ENCODE results near the gene CRYBG1. TPM values are rescaled to one million over a fixed set of nuclear protein-coding genes. Genes with fewer than 3 reads are reported as not detected.

The CRYBG1 gene
- total RNA-seq, 1 experiment from 2014 or later: 19.9 TPM

DNA sequence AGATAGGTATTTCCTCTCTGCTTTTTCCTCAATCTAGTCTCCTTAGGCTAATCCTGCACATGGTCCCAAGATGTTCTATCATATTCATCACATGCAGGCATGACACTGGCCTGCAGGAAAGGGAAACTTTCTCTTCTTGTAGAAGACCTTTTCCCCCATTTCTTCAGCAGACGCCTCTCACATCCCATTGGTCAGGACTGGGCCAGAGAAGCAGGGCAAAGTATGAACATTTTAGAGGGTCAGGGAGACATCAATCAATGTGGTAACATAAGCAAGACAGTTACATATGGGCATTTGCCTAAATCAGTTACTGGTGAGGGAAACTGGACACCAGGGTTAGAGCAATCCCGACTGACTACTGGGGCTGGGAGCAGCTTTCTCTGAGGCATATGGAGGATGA, 90.1 kb downstream of the CRYBG1 start:
- intact Hi-C loops (cut with micrococcal nuclease): no loop called here
- no peaks in the 10 kb centered on the region for H3K4me1 ChIP-seq (ENCODE audit: insufficient read depth, low read length)
- no peak overlapping the region for H3K4me3 ChIP-seq (ENCODE audit: low read length)
- H3K27me3 ChIP-seq (ENCODE audit: low read length): no peaks in the 10 kb centered on the region
- H3K4me2 ChIP-seq (ENCODE audit: low read length): no peak overlapping the region
- ChIA-PET POLR2A (ENCODE audit: unreplicated experiment) (no interaction called here), CTCF (no interaction called here)
- no peak for TF ChIP-seq CTCF (conservative IDR thresholded peaks at IDR 0.05; ENCODE audit: low read depth, low read length)
- no peak for TF ChIP-seq EZH2phosphoT487 (IDR thresholded peaks at IDR 0.05; ENCODE audit: borderline replicate concordance, low read length)
- no peak for TF ChIP-seq EZH2 (IDR thresholded peaks at IDR 0.05; ENCODE audit: low read length, unreplicated experiment)
- H3K27ac ChIP-seq (ENCODE audit: low read length): no peak overlapping the region
- no peaks in the 10 kb centered on the region for H3K9me3 ChIP-seq (ENCODE audit: low read length)
- H3K9me2 ChIP-seq (replicated peaks; ENCODE audit: low read length): no peaks in the 10 kb centered on the region
- H3K79me2 ChIP-seq (ENCODE audit: low read length): no peaks in the 10 kb centered on the region
- no peaks in the 10 kb centered on the region for H4K20me1 ChIP-seq (ENCODE audit: low read length)
- H3F3A ChIP-seq (ENCODE audit: low read length, unreplicated experiment): no peaks in the 10 kb centered on the region
- no peaks in the 10 kb centered on the region for H3K36me3 ChIP-seq (ENCODE audit: low read depth, low read length)
- H2AFZ ChIP-seq (ENCODE audit: low read length): no peak overlapping the region
- no TSS peak for BruUV-seq (replicated peaks)
- no peak overlapping the region for H3K9ac ChIP-seq (ENCODE audit: low read length)
- ATAC-seq: no peak
- no peak for DNase-seq

GRCh38 chr6:106451439-106451838, 90.9 kb downstream of the CRYBG1 start:
- H3K9ac ChIP-seq (ENCODE audit: low read length): no peak overlapping the region
- CTCF ChIA-PET: no interaction called here
- H2AFZ ChIP-seq (ENCODE audit: low read length): no peak overlapping the region
- TF ChIP-seq CTCF (conservative IDR thresholded peaks at IDR 0.05; ENCODE audit: low read depth, low read length) (no peak), EZH2phosphoT487 (IDR thresholded peaks at IDR 0.05; ENCODE audit: borderline replicate concordance, low read length) (no peak), EZH2 (IDR thresholded peaks at IDR 0.05; ENCODE audit: low read length, unreplicated experiment) (no peak)
- DNase-seq: no peak
- H3F3A ChIP-seq (ENCODE audit: low read length, unreplicated experiment): no peaks in the 10 kb centered on the region
- no peaks in the 10 kb centered on the region for H3K9me3 ChIP-seq (ENCODE audit: low read length)
- H3K79me2 ChIP-seq (ENCODE audit: low read length): no peaks in the 10 kb centered on the region
- no peaks in the 10 kb centered on the region for H3K27me3 ChIP-seq (ENCODE audit: low read length)
- H3K27ac ChIP-seq (ENCODE audit: low read length): no peak overlapping the region
- no peaks in the 10 kb centered on the region for H3K9me2 ChIP-seq (replicated peaks; ENCODE audit: low read length)
- BruUV-seq (replicated peaks): no TSS peak
- POLR2A ChIA-PET (ENCODE audit: unreplicated experiment): no interaction called here
- no peaks in the 10 kb centered on the region for H3K4me1 ChIP-seq (ENCODE audit: insufficient read depth, low read length)
- intact Hi-C loops (cut with micrococcal nuclease): no loop called here
- ATAC-seq: no peak
- no peaks in the 10 kb centered on the region for H4K20me1 ChIP-seq (ENCODE audit: low read length)
- H3K4me3 ChIP-seq (ENCODE audit: low read length): no peak overlapping the region
- no peak overlapping the region for H3K4me2 ChIP-seq (ENCODE audit: low read length)
- no peaks in the 10 kb centered on the region for H3K36me3 ChIP-seq (ENCODE audit: low read depth, low read length)

GRCh38 chr6:106452628-106453027, 92.1 kb downstream of the CRYBG1 start:
- H3K9me3 ChIP-seq (ENCODE audit: low read length): no peaks in the 10 kb centered on the region
- DNase-seq: no peak
- no peak overlapping the region for H3K9ac ChIP-seq (ENCODE audit: low read length)
- no peak overlapping the region for H3K27ac ChIP-seq (ENCODE audit: low read length)
- BruUV-seq (replicated peaks): no TSS peak
- H3K36me3 ChIP-seq (ENCODE audit: low read depth, low read length): no peaks in the 10 kb centered on the region
- intact Hi-C loops (cut with micrococcal nuclease): no loop called here
- ChIA-PET POLR2A (ENCODE audit: unreplicated experiment) (no interaction called here), CTCF (interaction anchor here (0.6 kb wide), 1 partner anchor 113 kb away, joined by 7 read pairs; no protein-coding TSS in a partner anchor)
- no peak overlapping the region for H2AFZ ChIP-seq (ENCODE audit: low read length)
- H4K20me1 ChIP-seq (ENCODE audit: low read length): no peaks in the 10 kb centered on the region
- no peaks in the 10 kb centered on the region for H3F3A ChIP-seq (ENCODE audit: low read length, unreplicated experiment)
- no peaks in the 10 kb centered on the region for H3K79me2 ChIP-seq (ENCODE audit: low read length)
- no peak for ATAC-seq
- TF ChIP-seq EZH2 (IDR thresholded peaks at IDR 0.05; ENCODE audit: low read length, unreplicated experiment): no peak
- TF ChIP-seq CTCF (conservative IDR thresholded peaks at IDR 0.05; ENCODE audit: low read depth, low read length): no peak
- TF ChIP-seq EZH2phosphoT487 (IDR thresholded peaks at IDR 0.05; ENCODE audit: borderline replicate concordance, low read length): no peak
- H3K4me1 ChIP-seq (ENCODE audit: insufficient read depth, low read length): no peaks in the 10 kb centered on the region
- no peaks in the 10 kb centered on the region for H3K9me2 ChIP-seq (replicated peaks; ENCODE audit: low read length)
- H3K4me3 ChIP-seq (ENCODE audit: low read length): no peak overlapping the region
- H3K4me2 ChIP-seq (ENCODE audit: low read length): no peak overlapping the region
- H3K27me3 ChIP-seq (ENCODE audit: low read length): no peaks in the 10 kb centered on the region

Measured in PC-3 (cell line).